ENCODE measurements around the gene PPM1E.

DNA sequence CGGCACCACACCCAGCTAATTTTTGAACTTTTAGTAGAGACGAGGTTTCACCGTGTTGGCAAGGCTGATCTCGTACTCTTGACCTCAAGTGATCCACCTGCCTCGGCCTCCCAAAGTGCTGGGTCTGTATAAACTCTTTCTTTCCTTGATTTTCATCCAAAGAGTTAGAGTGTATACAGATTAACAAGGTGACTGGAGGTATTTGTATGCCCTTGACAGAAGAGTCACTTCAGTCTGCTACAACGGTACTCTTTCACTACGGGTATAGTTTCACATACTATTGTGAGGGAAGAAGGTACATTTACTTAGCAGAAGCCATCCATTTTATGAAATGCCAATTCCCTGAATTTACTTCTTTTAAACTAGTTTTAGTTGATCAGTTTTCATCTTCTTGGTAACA, 32.5 kb downstream of the PPM1E start:
- no peak for TF ChIP-seq CTCF (IDR thresholded peaks at IDR 0.05; ENCODE audit: low read depth, low read length, poor library complexity, severe bottlenecking)
- no peak for TF ChIP-seq EZH2phosphoT487 (IDR thresholded peaks at IDR 0.05; ENCODE audit: borderline replicate concordance, low read length)

Measured in DOHH2 (cell line).